ENCODE measurements around the gene TBPL2.

DNA sequence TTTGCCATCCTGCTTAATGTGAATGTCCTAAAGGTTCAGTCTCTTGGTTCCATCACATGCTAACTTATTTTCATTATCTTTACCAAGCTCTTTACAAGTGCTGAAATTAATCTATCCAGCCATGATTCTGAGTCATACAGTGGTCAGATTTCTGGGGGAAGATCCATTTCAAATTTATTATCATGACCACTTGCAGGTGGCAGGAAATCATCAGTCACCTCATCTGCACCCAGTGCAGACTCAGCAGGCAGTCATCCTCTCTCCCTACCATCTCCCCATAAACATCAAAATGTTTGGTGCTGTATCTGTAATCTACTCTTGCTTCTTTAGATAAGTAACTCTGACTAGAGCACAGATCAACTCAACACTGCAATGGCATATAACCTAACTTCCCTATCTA lies 52.3 kb downstream of the TBPL2 start:
- TF ChIP-seq, protein P1, sequence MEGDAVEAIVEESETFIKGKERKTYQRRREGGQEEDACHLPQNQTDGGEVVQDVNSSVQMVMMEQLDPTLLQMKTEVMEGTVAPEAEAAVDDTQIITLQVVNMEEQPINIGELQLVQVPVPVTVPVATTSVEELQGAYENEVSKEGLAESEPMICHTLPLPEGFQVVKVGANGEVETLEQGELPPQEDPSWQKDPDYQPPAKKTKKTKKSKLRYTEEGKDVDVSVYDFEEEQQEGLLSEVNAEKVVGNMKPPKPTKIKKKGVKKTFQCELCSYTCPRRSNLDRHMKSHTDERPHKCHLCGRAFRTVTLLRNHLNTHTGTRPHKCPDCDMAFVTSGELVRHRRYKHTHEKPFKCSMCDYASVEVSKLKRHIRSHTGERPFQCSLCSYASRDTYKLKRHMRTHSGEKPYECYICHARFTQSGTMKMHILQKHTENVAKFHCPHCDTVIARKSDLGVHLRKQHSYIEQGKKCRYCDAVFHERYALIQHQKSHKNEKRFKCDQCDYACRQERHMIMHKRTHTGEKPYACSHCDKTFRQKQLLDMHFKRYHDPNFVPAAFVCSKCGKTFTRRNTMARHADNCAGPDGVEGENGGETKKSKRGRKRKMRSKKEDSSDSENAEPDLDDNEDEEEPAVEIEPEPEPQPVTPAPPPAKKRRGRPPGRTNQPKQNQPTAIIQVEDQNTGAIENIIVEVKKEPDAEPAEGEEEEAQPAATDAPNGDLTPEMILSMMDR (conservative IDR thresholded peaks at IDR 0.05 in 1 of 2, IDR thresholded peaks at IDR 0.05 in 1 of 2; ENCODE audit: extremely low read depth in 1 of 2, insufficient read depth in 1 of 2, low read depth in 1 of 2, low read length in 2 of 2): no peak
- no peak for TF ChIP-seq EZH2 (IDR thresholded peaks at IDR 0.05; ENCODE audit: borderline replicate concordance, low read length)

Data from mammary epithelial cell (primary cell).